Esophagus muscularis mucosa (tissue), 4 donors: Measurements from ENCODE around the gene MAN1B1. TPM values are rescaled to one million over a fixed set of nuclear protein-coding genes. Genes with fewer than 3 reads are reported as not detected.

Experiments used
- DNase-seq: peaks from one replicate; pipeline ENCODE4 v3.0.0-alpha.2; 2017; ENCODE audit errors: extremely low spot score
- H3K27ac ChIP-seq, 4 donors: fragments of 200-600 bp; sonication (generic); replicated peaks in 1 of 4; 1 replicate in 3 of 4; 2 replicates in 1 of 4; pipeline ENCODE4 v1.5.1; 2016 to 2019; ENCODE audit warnings: mild to moderate bottlenecking in 1 of 4
- H3K27me3 ChIP-seq, 4 donors: fragments of 200-600 bp; sonication (generic); one replicate each; pipeline versions ENCODE4 v1.5.1 to v1.6.0; 2016 to 2019
- H3K36me3 ChIP-seq, 4 donors: fragments of 200-600 bp; sonication (generic); one replicate each; pipeline ENCODE4 v1.5.1; 2016 to 2019
- H3K4me1 ChIP-seq, 4 donors: fragments of 200-600 bp; sonication (generic); one replicate each; pipeline ENCODE4 v1.5.1; 2016 to 2019
- H3K4me3 ChIP-seq, 4 donors: fragments of 200-600 bp; sonication (generic); 1 replicate in 2 of 4; 2 replicates in 2 of 4; pipeline ENCODE4 v1.5.1; 2016 to 2019; ENCODE audit warnings: mild to moderate bottlenecking in 4 of 4, moderate library complexity in 1 of 4
- H3K9me3 ChIP-seq, 4 donors: fragments of 200-600 bp; sonication (generic); 1 replicate in 3 of 4; 2 replicates in 1 of 4; pipeline ENCODE4 v1.5.1; 2016 to 2019
- EP300 ChIP-seq: sonication (generic); formaldehyde crosslinking; IDR thresholded peaks from one replicate; pipeline ENCODE4 v1.6.1; 2017; ENCODE audit warnings: antibody characterized with exemption
- POLR2A ChIP-seq: fragments of 450-650 bp; IDR thresholded peaks from one replicate; pipeline ENCODE4 v1.6.1; 2017; ENCODE audit warnings: antibody characterized with exemption, moderate library complexity, mild to moderate bottlenecking, low read depth
- POLR2AphosphoS5 ChIP-seq, 2 donors: sonication (generic); formaldehyde crosslinking; IDR thresholded peaks; one replicate each; pipeline ENCODE4 v1.6.1; 2017; ENCODE audit warnings: antibody characterized with exemption in 2 of 2
- WGBS: methylation state at CpG from one replicate; pipeline ENCODE4 v1.1.5; 2018; 5-methylcytosine and 5-hydroxymethylcytosine counted together
- intact Hi-C: fragments of 100-400 bp; cut with DNase I; formaldehyde crosslinking; loops from one replicate; pipeline ENCODE4 v1.15.1; 2023
- total RNA-seq, 4 donors: library from RNA; depleted of rRNA; stranded (reverse); fragments of >200 nt; gene quantifications; one replicate each; pipeline versions ENCODE4 v1.1.0 to v1.2.1, GENCODE V29; 2016
- TF ChIP-seq, protein P1 (sequence below), 3 experiments: fragments of 200-600 bp in 2 of 3; fragments of 450-650 bp in 1 of 3; sonication (generic) in 2 of 3; IDR thresholded peaks; one replicate each; pipeline ENCODE4 v1.5.1; 2017 to 2019; ENCODE audit warnings: antibody characterized with exemption in 3 of 3, mild to moderate bottlenecking in 2 of 3, moderate library complexity in 1 of 3

The MAN1B1 gene
- total RNA-seq, 4 donors from 2014 or later: 22.4 to 36.6 (median 27.0) TPM

DNA sequence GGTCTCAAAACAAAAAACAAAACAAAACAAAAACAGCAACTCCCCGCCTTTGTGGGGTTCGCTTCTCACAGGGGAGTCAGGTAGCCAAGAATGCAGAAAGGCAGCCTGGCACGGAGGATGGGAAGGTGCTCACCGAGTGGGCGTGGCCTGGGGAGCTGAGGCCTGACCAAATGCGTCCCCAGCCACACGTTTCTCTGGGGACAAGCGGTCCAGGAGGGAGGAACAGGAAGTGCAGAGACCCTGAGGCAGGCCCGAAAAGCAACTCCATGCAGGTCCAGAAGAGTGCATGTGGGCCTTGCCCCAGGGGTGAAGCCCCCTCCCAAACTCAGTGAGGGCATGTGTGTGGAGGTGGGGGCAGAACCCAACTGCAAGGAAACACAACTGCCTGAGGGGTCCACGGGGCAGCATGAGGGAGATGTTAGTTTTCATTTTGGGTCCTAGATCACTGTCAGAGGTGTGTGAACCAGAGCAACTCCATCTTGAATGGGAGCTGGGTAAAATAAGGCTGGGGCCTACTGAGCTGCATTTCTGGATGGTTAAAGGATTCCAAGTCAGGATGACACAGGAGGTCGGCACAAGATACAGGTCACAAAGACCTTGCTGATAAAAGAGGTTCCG is 12.0 kb upstream of the MAN1B1 start:
- 87% methylated on average over 12 of the region's 12 CpGs for WGBS
- no peak overlapping the region for H3K4me3 ChIP-seq
- TF ChIP-seq EP300 (no peak), POLR2A (no peak)
- TF ChIP-seq, protein P1, sequence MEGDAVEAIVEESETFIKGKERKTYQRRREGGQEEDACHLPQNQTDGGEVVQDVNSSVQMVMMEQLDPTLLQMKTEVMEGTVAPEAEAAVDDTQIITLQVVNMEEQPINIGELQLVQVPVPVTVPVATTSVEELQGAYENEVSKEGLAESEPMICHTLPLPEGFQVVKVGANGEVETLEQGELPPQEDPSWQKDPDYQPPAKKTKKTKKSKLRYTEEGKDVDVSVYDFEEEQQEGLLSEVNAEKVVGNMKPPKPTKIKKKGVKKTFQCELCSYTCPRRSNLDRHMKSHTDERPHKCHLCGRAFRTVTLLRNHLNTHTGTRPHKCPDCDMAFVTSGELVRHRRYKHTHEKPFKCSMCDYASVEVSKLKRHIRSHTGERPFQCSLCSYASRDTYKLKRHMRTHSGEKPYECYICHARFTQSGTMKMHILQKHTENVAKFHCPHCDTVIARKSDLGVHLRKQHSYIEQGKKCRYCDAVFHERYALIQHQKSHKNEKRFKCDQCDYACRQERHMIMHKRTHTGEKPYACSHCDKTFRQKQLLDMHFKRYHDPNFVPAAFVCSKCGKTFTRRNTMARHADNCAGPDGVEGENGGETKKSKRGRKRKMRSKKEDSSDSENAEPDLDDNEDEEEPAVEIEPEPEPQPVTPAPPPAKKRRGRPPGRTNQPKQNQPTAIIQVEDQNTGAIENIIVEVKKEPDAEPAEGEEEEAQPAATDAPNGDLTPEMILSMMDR (IDR thresholded peaks at IDR 0.05): no peak
- no peaks in the 10 kb centered on the region for H3K9me3 ChIP-seq
- H3K27me3 ChIP-seq: peaks cover 0 to 21% (median under 1%) of the 10 kb centered on the region in 4 donors
- peaks cover 20 to 51% (median 48%) of the 10 kb centered on the region in 4 donors for H3K4me1 ChIP-seq
- intact Hi-C loops: no loop called here
- H3K36me3 ChIP-seq: peaks cover 0 to 13% (median 12%) of the 10 kb centered on the region in 4 donors
- no peak overlapping the region for H3K27ac ChIP-seq
- DNase-seq: no peak

DNA sequence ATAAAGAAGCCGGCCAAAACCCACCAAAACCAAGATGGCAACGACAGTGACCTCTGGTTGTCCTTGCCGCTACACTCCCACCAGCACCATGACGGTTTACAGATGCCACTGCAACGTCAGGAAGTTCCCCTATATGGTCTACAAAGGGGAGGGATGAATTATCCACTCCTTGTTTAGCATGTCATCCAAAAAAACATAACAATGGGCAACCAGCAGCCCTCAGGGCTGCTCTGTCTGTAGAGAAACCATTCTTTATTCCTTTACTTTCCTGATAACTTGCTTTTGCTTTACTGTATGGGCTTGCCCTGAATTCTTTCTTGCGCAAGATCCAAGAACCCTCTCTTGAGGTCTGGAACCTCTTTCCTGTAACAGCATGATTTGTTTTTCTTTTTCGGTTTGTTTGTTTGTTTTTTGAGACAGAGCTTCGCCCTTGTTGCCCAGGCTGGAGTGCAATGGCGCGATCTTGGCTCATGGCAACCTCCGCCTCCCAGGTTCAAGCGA is 11.5 kb upstream of the MAN1B1 start:
- TF ChIP-seq, protein P1 (IDR thresholded peaks at IDR 0.05): no peak
- no peaks in the 10 kb centered on the region for H3K9me3 ChIP-seq
- intact Hi-C loops: no loop called here
- no peak for DNase-seq
- H3K27me3 ChIP-seq: peaks cover 0 to 15% (median 0%) of the 10 kb centered on the region in 4 donors
- H3K36me3 ChIP-seq: peaks cover 0 to 18% (median 17%) of the 10 kb centered on the region in 4 donors
- peaks cover 20 to 48% (median 42%) of the 10 kb centered on the region in 4 donors for H3K4me1 ChIP-seq
- H3K27ac ChIP-seq: no peak overlapping the region
- no peak overlapping the region for H3K4me3 ChIP-seq
- 90% methylated on average over 12 of the region's 12 CpGs for WGBS

DNA sequence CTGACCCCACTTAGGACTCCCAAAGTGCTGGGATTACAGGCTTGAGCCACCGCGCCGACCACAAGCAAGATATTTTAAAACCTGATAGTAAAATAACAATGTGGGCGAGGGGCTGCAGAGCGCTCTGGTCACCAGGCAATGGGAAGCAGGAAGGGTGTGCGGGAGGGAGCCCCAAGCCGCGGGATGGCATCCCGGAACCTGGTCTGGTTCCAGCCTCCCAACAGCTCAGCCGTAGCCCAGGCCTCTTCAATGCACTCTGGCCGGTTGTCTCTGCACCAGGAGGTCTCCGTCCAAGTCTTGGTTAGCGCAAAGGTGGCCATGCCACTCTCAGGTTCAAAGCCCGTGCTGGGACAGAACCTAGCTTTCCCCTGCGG is 10.2 kb upstream of the MAN1B1 start:
- TF ChIP-seq POLR2AphosphoS5 (IDR thresholded peaks at IDR 0.05) (no peak), POLR2A (no peak), EP300 (no peak)
- TF ChIP-seq, protein P1 (IDR thresholded peaks at IDR 0.05): no peak
- intact Hi-C loops: no loop called here
- 76% methylated on average over 13 of the region's 15 CpGs for WGBS

DNA sequence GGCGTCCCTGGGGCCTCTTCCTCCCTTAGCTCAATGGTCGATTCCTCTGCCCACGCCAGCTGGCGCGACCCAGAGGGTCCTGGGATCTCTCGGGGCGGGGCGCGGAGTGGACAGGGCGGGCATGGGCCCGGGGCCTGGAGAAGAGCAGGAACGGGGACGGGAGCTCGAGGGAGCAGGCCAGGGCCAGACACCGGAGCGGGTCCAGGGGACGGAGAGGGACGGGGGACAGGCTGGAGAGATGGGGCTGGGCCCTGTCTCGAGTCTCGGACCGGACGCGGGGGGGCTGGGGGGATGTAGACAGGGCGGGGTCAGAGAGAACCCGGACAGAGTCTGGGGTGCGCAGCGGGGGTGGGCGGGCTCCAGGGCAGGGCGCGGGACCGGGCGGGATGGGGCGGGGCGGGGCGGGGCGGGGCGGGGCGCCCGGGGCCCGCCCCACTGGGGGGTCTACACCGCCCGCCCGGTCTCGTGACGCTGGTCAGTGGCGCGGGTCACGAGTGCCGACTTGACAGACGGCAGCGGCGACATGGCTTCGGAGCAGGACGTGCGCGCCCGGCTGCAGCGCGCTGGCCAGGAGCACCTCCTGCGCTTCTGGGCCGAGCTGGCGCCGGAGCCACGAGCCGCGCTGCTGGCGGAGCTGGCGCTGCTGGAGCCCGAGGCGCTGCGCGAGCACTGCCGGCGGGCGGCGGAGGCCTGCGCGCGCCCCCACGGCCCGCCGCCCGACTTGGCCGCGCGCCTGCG is 9.6 kb upstream of the MAN1B1 start, which contains the start of gene UAP1L1:
Gene UAP1L1 (plus strand): TSS at position 508 of the 738 bp plus-strand sequence. CDS start 16 bp downstream, at position 524.
- peaks cover 10 to 34% (median 29%) of the 10 kb centered on the region in 4 donors for H3K4me1 ChIP-seq
- 0% methylated on average over 20 of the region's 87 CpGs for WGBS
- peaks cover 0 to 15% (median 0%) of the 10 kb centered on the region in 4 donors for H3K27me3 ChIP-seq
- intact Hi-C loops: no loop called here
- H3K9me3 ChIP-seq: no peaks in the 10 kb centered on the region
- H3K36me3 ChIP-seq: peaks cover under 1 to 37% (median 35%) of the 10 kb centered on the region in 4 donors
- peak within 1 kb of the TSS; percentile 50 to 74 (median 63) for H3K27ac ChIP-seq
- peak; percentile 94 for DNase-seq
- TF ChIP-seq POLR2A (no peak), POLR2AphosphoS5 (IDR thresholded peaks at IDR 0.05) (peak; percentile 61 to 66)
- peak within 1 kb of the TSS; percentile 60 to 71 (median 64) for H3K4me3 ChIP-seq

More for the DNA sequence above, 10.2 kb upstream of the MAN1B1 start:
- Histone ChIP-seq H3K27me3 (peaks cover 0 to 15% (median 0%) of the 10 kb centered on the region in 4 donors), H3K4me3 (peak overlapping the region; percentile 60 to 71 (median 64)), H3K36me3 (peaks cover 0 to 31% (median 29%) of the 10 kb centered on the region in 4 donors), H3K4me1 (peaks cover 10 to 35% (median 30%) of the 10 kb centered on the region in 4 donors), H3K9me3 (no peaks in the 10 kb centered on the region), H3K27ac (peak overlapping the region; percentile 50 to 74 (median 63))
- DNase-seq: no peak
